ENCODE measurements around the gene CSRNP2. TPM values are rescaled to one million over a fixed set of nuclear protein-coding genes. Genes with fewer than 3 reads are reported as not detected.

CSRNP2 gene
- total RNA-seq, 1 experiment from 2014 or later = 18.9 TPM

DNA sequence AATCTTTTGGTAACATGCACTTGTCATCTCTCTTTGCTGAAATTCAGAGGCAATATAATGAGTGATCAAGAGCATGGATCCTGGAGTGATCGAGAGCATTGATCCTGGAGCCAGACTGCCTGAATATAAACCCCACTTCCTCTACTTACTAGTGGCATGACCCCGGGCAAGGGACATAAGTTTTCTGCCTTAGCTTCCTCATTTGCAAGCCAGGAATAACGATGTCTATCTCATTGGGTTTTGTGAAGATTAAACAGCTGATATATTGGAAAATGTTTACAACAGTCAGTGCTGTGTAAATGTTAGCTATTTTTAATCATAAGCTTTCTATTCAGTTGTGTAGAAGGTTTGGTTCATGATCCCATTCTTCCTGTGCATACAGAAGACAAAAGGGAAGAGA is 2.4 kb upstream of the CSRNP2 start:
- H4K20me1 ChIP-seq (ENCODE audit: low read length) = peaks cover 6% of the 10 kb centered on the region; the same call in 1 of the 2 replicates
- BruUV-seq (replicated peaks) = no TSS peak
- no peaks in the 10 kb centered on the region for H3K9me2 ChIP-seq (replicated peaks; ENCODE audit: low read length)
- peaks cover 12% of the 10 kb centered on the region for H3K4me1 ChIP-seq (ENCODE audit: insufficient read depth, low read length)
- no peak overlapping the region for H2AFZ ChIP-seq (ENCODE audit: low read length)
- peaks cover 23% of the 10 kb centered on the region for H3K79me2 ChIP-seq (ENCODE audit: low read length)
- DNase-seq (no peak), ATAC-seq (no peak)
- H3K36me3 ChIP-seq (ENCODE audit: low read depth, low read length) = no peaks in the 10 kb centered on the region
- H3K27me3 ChIP-seq (ENCODE audit: low read length) = no peaks in the 10 kb centered on the region
- no peak overlapping the region for H3K9ac ChIP-seq (ENCODE audit: low read length)
- no peak overlapping the region for H3K4me2 ChIP-seq (ENCODE audit: low read length)
- intact Hi-C loops (cut with micrococcal nuclease) = no loop called here
- no peaks in the 10 kb centered on the region for H3K9me3 ChIP-seq (ENCODE audit: low read length)
- CTCF ChIA-PET = no interaction called here
- no peak for TF ChIP-seq EZH2phosphoT487 (IDR thresholded peaks at IDR 0.05; ENCODE audit: borderline replicate concordance, low read length)
- H3K27ac ChIP-seq (ENCODE audit: low read length) = no peak overlapping the region
- H3K4me3 ChIP-seq (ENCODE audit: low read length) = no peak overlapping the region
- no peaks in the 10 kb centered on the region for H3F3A ChIP-seq (ENCODE audit: low read length, unreplicated experiment)
- POLR2A ChIA-PET (ENCODE audit: unreplicated experiment) = no interaction called here

DNA sequence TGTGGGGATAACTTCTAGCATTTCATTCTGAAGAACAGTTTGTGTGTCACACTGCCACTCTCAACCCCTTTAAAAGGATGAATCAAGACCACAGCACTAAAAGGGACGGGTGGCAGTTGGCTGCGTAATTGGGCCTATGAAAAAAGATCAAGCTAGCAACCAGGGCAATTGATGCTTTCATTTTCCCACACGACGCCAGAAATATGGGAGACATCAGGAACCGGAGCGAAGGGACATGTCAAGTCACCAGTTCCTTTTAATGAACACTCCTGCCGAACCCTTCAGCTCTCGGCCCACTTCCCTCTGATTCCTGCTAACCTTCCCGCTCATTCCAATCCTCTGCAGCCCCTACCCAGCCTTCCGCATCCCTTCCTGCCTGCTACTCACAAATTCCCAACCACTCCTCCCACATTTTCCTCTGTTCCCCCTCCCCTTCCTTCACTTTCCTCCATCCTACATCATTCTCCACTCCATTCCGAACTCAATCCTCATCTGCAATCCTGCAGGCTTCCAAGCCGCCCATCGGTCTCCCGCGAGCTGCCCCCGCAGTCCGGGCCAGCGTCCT is 753 bp downstream of the CSRNP2 start:
- intact Hi-C loops (cut with micrococcal nuclease) = loop anchor here (5.0 kb wide), 2 partner anchors 185 to 260 kb away; no protein-coding TSS in a partner anchor
- DNase-seq = peak; percentile 32
- no peaks in the 10 kb centered on the region for H3K9me2 ChIP-seq (replicated peaks; ENCODE audit: low read length)
- peaks cover 38% of the 10 kb centered on the region for H3K79me2 ChIP-seq (ENCODE audit: low read length)
- no peaks in the 10 kb centered on the region for H3K9me3 ChIP-seq (ENCODE audit: low read length)
- peaks cover 6% of the 10 kb centered on the region; the same call in 1 of the 2 replicates for H4K20me1 ChIP-seq (ENCODE audit: low read length)
- H3K4me2 ChIP-seq (ENCODE audit: low read length) = peak overlapping the region; percentile 84
- H3K4me3 ChIP-seq (ENCODE audit: low read length) = peak overlapping the region; percentile 92
- ChIA-PET POLR2A (ENCODE audit: unreplicated experiment) (interaction anchor here (0.6 to 1.1 kb wide), 2 partner anchors 38 to 289 kb away, joined by 5 to 9 read pairs; no protein-coding TSS in a partner anchor), CTCF (interaction anchor here (0.6 kb wide), 3 partner anchors 117 to 331 kb away, joined by 3 to 8 read pairs (median 4); no protein-coding TSS in a partner anchor)
- peak overlapping the region; percentile 83 for H3K9ac ChIP-seq (ENCODE audit: low read length)
- ATAC-seq = peak; percentile 25
- TF ChIP-seq, protein P1, sequence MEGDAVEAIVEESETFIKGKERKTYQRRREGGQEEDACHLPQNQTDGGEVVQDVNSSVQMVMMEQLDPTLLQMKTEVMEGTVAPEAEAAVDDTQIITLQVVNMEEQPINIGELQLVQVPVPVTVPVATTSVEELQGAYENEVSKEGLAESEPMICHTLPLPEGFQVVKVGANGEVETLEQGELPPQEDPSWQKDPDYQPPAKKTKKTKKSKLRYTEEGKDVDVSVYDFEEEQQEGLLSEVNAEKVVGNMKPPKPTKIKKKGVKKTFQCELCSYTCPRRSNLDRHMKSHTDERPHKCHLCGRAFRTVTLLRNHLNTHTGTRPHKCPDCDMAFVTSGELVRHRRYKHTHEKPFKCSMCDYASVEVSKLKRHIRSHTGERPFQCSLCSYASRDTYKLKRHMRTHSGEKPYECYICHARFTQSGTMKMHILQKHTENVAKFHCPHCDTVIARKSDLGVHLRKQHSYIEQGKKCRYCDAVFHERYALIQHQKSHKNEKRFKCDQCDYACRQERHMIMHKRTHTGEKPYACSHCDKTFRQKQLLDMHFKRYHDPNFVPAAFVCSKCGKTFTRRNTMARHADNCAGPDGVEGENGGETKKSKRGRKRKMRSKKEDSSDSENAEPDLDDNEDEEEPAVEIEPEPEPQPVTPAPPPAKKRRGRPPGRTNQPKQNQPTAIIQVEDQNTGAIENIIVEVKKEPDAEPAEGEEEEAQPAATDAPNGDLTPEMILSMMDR (conservative IDR thresholded peaks at IDR 0.05; ENCODE audit: low read depth, low read length) = no peak
- TF ChIP-seq EZH2phosphoT487 (IDR thresholded peaks at IDR 0.05; ENCODE audit: borderline replicate concordance, low read length) = no peak
- no peak for TF ChIP-seq EZH2 (IDR thresholded peaks at IDR 0.05; ENCODE audit: low read length, unreplicated experiment)
- H3K36me3 ChIP-seq (ENCODE audit: low read depth, low read length) = no peaks in the 10 kb centered on the region
- BruUV-seq (replicated peaks) = TSS peak; percentile 52
- H2AFZ ChIP-seq (ENCODE audit: low read length) = peak overlapping the region; percentile 59
- H3K27ac ChIP-seq (ENCODE audit: low read length) = no peak overlapping the region
- H3K27me3 ChIP-seq (ENCODE audit: low read length) = no peaks in the 10 kb centered on the region
- H3F3A ChIP-seq (ENCODE audit: low read length, unreplicated experiment) = no peaks in the 10 kb centered on the region
- peaks cover 12% of the 10 kb centered on the region for H3K4me1 ChIP-seq (ENCODE audit: insufficient read depth, low read length)

DNA sequence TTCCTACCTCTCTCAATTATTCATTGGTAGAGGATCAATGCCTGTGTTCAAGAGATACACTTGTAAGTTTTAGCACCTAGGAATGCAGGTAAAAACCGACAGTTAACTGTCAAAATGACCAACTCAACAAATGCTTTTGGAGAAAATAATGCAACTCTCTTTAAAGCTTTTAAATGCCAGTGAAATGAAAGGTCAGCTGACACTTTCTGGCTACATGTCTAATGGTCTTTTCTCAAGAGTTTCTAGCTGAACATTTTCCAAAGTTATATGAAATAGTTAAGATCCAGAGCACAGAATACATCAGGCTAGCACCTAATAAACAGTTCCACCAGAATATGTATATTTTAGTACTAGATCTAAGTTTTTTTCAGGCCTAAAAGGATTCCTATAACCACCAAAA is 2.0 kb downstream of the CSRNP2 start:
- TF ChIP-seq, protein P1 (conservative IDR thresholded peaks at IDR 0.05; ENCODE audit: low read depth, low read length) = no peak
- TF ChIP-seq EZH2phosphoT487 (IDR thresholded peaks at IDR 0.05; ENCODE audit: borderline replicate concordance, low read length) = no peak
- TF ChIP-seq EZH2 (IDR thresholded peaks at IDR 0.05; ENCODE audit: low read length, unreplicated experiment) = no peak
- Histone ChIP-seq H3F3A (ENCODE audit: low read length, unreplicated experiment) (no peaks in the 10 kb centered on the region), H3K79me2 (ENCODE audit: low read length) (peaks cover 40% of the 10 kb centered on the region), H3K9ac (ENCODE audit: low read length) (no peak overlapping the region), H3K9me2 (replicated peaks; ENCODE audit: low read length) (no peaks in the 10 kb centered on the region), H4K20me1 (ENCODE audit: low read length) (peaks cover 6% of the 10 kb centered on the region; the same call in 1 of the 2 replicates), H3K27me3 (ENCODE audit: low read length) (no peaks in the 10 kb centered on the region), H3K4me1 (ENCODE audit: insufficient read depth, low read length) (peaks cover 12% of the 10 kb centered on the region), H3K27ac (ENCODE audit: low read length) (no peak overlapping the region), H3K4me3 (ENCODE audit: low read length) (peak overlapping the region; percentile 92; the same call in 1 of the 2 replicates), H3K36me3 (ENCODE audit: low read depth, low read length) (no peaks in the 10 kb centered on the region), H3K4me2 (ENCODE audit: low read length) (peak overlapping the region; percentile 84), H2AFZ (ENCODE audit: low read length) (no peak overlapping the region), H3K9me3 (ENCODE audit: low read length) (no peaks in the 10 kb centered on the region)
- CTCF ChIA-PET = interaction anchor here (0.7 kb wide), 1 partner anchor 770 kb away, joined by 10 read pairs; no protein-coding TSS in a partner anchor
- POLR2A ChIA-PET (ENCODE audit: unreplicated experiment) = no interaction called here
- intact Hi-C loops (cut with micrococcal nuclease) = loop anchor here (5.0 kb wide), 2 partner anchors 186 to 261 kb away; no protein-coding TSS in a partner anchor
- DNase-seq (no peak), ATAC-seq (no peak)
- no TSS peak for BruUV-seq (replicated peaks)

Measured in PC-3 (cell line).